ENCODE data around the gene KCNH6.

The KCNH6 gene, protein sequence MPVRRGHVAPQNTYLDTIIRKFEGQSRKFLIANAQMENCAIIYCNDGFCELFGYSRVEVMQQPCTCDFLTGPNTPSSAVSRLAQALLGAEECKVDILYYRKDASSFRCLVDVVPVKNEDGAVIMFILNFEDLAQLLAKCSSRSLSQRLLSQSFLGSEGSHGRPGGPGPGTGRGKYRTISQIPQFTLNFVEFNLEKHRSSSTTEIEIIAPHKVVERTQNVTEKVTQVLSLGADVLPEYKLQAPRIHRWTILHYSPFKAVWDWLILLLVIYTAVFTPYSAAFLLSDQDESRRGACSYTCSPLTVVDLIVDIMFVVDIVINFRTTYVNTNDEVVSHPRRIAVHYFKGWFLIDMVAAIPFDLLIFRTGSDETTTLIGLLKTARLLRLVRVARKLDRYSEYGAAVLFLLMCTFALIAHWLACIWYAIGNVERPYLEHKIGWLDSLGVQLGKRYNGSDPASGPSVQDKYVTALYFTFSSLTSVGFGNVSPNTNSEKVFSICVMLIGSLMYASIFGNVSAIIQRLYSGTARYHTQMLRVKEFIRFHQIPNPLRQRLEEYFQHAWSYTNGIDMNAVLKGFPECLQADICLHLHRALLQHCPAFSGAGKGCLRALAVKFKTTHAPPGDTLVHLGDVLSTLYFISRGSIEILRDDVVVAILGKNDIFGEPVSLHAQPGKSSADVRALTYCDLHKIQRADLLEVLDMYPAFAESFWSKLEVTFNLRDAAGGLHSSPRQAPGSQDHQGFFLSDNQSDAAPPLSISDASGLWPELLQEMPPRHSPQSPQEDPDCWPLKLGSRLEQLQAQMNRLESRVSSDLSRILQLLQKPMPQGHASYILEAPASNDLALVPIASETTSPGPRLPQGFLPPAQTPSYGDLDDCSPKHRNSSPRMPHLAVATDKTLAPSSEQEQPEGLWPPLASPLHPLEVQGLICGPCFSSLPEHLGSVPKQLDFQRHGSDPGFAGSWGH

DNA sequence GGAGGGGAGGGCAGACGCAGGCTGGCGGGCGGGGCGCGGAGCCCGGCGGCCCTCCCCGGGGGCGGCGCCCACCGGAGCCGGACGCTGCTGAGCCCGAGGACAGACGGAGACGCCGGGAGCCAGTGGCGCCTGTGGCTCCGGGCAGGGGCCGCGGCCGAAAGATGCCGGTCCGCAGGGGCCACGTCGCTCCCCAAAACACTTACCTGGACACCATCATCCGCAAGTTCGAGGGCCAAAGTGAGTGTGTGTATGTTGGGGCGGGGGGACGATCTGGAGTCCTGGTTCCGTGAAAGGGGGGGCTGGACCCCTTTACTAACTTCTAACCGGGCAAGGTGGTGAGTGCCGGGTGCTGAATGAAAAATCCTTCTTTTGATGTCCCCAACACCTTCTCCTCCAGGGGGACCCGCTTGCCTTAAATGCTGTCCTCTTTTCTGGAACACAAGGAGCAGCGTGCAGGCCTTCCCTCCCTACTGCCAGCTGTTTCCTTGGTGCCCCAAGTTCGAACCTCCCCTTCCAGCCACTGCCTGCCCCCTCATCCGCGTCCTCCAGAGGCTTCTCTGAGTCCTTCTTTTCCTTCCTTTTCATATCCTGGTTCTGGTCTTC is at the start of gene KCNH6:
Gene KCNH6 (plus strand): TSS at position 106 of the 603 bp plus-strand sequence. CDS start 56 bp downstream, at position 162.
- no peak for DNase-seq

- DNase-seq = no peak
Measured at GRCh38 chr17:63474174-63474573, 49.0 kb upstream of the KCNH6 start.

DNA sequence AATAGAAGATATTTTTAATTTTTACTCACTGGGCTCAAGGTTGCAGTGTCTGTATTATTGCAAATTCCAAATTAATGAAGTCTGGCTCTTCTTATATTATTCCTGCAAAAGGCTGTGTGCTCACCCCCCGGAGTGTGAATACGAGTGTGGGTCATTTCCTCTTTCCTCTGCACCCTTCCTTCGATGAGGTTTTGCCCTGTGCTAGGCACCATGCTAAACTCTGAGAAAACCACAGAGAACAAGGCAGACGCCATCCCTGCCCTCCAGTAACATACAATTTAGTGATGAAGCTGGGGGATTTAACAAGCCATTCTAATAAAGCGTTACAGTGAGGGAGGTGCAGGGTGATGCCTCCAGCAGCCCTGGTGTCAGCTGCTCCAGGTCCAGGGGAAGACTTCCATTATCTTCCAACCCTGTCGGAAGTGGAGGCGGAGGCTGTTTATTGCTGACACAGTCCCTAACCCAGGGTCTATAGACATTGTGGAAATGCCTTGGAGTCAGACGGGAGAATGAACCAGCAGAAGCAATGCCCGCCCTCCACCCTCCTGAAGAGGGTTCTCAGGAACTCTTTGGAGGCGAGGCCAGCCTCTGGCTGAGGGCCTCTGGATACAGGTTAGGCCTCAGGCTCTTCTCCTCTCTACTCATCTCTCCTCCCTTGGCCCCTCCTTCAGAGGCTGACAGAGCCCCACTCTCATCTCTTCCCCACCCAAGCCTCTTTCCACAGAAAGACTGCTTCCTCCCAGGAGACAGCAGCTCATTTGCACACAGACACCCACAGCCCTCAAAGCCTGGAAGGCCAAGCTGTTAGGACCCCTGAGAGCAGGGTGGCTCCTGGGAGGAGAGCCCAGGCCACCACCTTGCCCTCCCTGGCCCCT is 48.3 kb upstream of the KCNH6 start:
- DNase-seq = no peak

DNA sequence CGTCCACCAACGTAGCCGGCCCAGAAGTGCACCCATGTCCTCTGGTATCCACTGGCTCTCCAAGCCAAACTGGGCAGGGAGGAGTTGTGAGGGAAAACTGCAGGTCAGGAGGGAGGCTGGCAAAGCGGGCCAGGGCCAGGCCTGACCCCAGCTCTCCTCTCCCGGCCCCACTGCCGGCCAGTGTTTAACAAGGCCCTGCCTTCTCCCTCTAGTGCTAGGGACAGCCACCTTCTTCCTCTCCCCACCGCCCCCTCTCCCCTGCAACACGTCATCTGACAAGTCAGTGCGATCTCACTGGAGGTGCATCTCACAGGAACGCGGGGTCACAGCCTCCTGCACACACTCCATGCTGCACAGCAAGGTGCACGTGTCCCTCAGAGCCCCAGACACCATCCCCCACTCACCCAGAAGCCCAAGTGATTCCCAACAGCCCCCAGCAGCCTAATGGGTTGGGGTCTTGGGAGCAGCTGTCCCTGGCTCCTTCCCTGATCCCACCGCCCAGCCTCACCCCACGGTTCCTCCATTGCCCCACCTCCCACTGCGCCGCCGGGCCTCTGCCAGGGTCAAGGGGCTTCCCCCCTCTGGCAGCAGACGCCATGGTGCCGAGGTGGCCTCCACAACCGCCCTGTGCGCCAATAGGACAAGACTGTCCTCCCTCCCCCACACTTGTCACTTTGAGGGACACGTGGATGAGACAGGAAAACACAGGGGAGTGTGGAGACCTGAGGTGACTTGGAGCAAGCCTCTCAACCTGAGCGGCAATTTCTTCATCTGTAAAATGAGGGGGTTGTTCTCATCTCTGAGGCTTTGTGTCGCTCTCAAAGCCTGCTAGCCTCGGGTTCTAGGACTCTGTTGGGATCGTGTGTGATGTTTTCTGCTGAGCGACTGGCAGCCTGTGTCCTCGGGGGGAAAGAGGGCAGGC is 47.4 kb upstream of the KCNH6 start:
- no peak for DNase-seq

DNA sequence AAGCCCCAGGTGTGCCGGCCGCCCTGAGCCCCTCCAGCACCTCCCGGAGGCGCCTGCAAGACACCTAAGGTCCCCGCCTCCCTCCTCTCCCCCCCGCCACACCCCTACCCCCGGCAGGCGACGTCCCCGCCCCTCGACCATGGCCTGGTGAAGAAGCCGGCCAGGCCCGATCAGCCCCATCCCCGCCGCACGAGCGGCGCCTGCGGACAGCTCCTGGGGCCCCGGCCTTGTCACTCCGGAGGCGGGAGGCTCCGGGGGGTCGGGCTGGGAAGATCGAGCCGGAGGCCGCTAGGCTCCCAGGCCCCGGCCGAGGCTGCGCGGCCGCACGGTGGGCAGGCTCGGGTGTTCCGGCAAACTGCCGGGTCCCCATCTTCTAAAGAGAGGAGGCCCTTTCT is 46.7 kb upstream of the KCNH6 start:
- peak; percentile 25 for DNase-seq

DNA sequence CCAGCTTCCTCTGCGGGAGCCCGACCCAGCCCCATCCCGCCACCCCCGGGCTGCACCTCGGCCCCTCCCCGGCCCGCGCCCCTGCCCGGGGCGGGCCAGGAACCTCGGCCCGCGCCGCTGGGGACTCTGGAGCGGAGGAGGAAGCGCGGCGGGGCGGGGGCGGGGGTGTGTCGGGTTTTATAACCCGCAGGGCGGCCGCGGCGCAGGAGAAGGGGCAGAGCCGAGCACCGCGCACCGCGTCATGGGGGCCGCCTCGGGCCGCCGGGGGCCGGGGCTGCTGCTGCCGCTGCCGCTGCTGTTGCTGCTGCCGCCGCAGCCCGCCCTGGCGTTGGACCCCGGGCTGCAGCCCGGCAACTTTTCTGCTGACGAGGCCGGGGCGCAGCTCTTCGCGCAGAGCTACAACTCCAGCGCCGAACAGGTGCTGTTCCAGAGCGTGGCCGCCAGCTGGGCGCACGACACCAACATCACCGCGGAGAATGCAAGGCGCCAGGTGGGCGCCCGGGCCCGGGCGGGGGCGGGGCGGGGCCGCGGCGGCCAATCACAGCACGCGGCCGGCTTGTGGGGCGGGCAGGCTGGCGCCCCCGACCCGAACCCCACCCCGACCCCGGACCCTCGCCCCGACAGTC is 46.2 kb upstream of the KCNH6 start, which contains the start of gene ACE:
Gene ACE (plus strand): TSS at position 208 of the 626 bp plus-strand sequence. CDS start 34 bp downstream, at position 242.
- peak; percentile 50 for DNase-seq

- no peak for DNase-seq
Measured at GRCh38 chr17:63477480-63478440, 45.4 kb upstream of the KCNH6 start.

- DNase-seq = peak; percentile 83
Measured at GRCh38 chr17:63478814-63479494, 44.2 kb upstream of the KCNH6 start.

GRCh38 chr17:63479495-63480184 is 43.5 kb upstream of the KCNH6 start:
- DNase-seq = no peak

DNA sequence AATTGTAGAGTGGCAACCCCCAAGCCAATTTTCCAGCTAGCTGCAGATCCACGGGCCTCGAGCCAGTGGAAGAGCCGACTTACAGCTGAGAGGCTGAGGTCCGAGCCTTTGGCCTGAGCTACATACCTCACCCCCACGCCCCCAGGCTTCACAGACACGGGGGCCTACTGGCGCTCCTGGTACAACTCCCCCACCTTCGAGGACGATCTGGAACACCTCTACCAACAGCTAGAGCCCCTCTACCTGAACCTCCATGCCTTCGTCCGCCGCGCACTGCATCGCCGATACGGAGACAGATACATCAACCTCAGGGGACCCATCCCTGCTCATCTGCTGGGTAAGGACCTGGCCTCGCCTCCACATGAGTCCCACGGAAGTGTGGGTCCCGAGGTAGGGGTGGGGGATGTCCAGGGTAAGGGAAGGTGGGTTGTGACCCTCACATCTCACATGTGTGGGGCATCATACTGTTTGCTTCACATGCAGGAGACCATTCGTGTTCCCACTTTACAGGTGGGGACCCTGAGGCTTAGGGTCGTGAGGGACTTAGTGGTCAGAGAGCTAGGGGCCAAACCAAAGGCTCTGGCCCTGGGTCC is 42.9 kb upstream of the KCNH6 start:
- no peak for DNase-seq

- DNase-seq = no peak
Measured at GRCh38 chr17:63480826-63481487, 42.2 kb upstream of the KCNH6 start.

DNA sequence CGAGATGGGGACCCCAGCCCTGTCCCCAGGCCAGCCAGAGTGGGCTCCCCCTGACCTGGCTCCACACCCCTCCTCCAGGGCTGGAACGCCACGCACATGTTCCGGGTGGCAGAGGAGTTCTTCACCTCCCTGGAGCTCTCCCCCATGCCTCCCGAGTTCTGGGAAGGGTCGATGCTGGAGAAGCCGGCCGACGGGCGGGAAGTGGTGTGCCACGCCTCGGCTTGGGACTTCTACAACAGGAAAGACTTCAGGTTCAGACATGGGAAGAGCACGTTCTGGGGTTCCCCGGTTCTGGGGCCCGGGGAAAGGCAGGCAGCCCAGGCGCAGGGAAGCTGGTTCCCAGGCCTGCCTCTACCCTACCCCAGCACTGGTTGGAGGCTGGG is 41.7 kb upstream of the KCNH6 start:
- DNase-seq = no peak

- no peak for DNase-seq
Measured at GRCh38 chr17:63482509-63482908, 40.6 kb upstream of the KCNH6 start.

GRCh38 chr17:63483038-63483437 is 40.1 kb upstream of the KCNH6 start:
- no peak for DNase-seq

DNA sequence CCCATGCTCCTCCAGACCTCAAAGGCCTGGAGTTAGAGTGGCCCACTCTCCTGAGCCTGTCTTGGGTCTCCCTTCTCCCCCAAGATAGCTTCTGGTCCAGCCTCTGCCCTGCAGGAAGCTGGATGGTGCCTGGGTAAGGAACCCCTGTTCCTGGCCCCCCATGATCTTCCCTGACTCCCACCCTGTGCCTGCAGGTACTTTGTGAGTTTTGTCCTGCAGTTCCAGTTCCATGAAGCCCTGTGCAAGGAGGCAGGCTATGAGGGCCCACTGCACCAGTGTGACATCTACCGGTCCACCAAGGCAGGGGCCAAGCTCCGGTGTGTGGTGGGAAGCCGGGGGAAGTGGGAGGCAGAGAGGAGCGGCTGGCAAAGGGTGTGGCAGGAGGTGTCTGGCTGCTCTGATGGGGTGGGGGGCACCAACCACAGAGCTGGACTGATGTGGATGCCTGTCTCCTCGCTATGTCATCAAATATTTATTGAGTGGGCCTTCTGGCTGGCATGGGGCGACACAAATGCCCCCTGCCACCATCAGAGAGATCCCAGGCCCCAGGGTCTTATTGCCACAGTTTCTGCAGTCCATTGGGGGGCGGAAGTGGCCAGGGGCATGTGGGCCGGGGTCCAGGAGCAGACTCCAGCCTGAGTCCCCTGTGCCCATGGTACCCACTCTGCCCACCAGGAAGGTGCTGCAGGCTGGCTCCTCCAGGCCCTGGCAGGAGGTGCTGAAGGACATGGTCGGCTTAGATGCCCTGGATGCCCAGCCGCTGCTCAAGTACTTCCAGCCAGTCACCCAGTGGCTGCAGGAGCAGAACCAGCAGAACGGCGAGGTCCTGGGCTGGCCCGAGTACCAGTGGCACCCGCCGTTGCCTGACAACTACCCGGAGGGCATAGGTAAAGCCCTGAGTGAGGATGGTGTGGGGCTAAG is 39.2 kb upstream of the KCNH6 start:
- DNase-seq = no peak

All from CD4-positive, alpha-beta T cell treated with Interleukin-6 for 4 hours (primary cell).